Measurements from ENCODE around the gene PARL. TPM values are rescaled to one million over a fixed set of nuclear protein-coding genes. Genes with fewer than 3 reads are reported as not detected.

Gene PARL
- total RNA-seq, 1 donor from 2014 or later = 93.7 TPM

DNA sequence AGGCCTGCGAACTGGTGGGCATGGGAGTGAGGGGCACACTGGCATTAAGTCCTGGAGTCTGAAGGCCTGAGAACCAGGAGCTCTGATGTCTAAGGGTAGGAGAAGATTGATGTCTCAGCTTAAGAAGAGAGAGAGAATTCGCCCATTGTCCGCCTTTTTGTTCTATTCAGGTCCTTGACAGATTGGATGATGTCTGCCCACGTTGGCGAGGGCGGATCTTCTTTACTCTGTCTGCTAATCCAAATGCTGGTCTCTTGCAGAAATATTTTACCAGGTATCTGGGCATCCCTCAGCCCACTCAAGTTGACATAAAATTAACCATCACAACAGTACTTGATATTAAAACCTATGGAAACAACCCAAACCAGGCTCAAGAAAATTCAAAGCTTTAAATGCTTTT is 103.4 kb downstream of the PARL start:
- Mint-ChIP-seq H3K36me3 (ENCODE audit: low read depth) (peaks cover 50% of the 10 kb centered on the region), H3K27me3 (ENCODE audit: insufficient read depth) (no peaks in the 10 kb centered on the region), H3K4me1 (ENCODE audit: low read depth) (peaks cover 11% of the 10 kb centered on the region), H3K27ac (no peak overlapping the region), H3K9me3 (no peaks in the 10 kb centered on the region), H3K4me3 (no peak overlapping the region)
- DNase-seq (ENCODE audit: low spot score) = no peak
- intact Hi-C loops (cut with micrococcal nuclease) = no loop called here

DNA sequence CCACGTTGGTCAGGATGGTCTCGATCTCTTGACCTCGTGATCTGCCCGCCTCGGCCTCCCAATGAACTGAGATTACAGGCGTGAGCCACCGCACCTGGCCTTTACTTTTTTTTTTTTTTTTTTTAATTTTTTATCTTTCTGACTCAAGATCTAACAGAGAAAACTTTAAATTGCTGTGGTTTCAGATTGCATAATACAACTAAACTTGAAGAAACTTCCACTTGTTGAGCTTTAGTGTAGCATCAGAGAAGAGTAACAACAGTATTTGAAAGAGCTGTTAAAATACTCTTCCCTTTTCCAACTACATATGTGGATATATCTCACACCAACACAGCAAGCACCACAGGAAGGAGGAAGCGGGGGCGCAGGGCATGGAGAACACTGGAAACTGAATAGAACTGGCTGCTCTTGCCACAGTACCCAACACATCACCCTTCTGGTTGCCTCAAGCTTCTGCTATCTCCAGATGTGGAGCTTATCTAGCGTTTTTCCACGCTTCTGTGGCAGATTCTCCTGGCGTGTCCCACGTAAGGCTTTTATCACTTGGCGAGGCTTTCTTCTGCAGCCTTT is 104.7 kb downstream of the PARL start:
- no peaks in the 10 kb centered on the region for H3K27me3 Mint-ChIP-seq (ENCODE audit: insufficient read depth)
- intact Hi-C loops (cut with micrococcal nuclease) = no loop called here
- no peak for DNase-seq (ENCODE audit: low spot score)
- no peak overlapping the region for H3K4me3 Mint-ChIP-seq
- peaks cover 51% of the 10 kb centered on the region for H3K36me3 Mint-ChIP-seq (ENCODE audit: low read depth)
- H3K4me1 Mint-ChIP-seq (ENCODE audit: low read depth) = peaks cover 11% of the 10 kb centered on the region
- H3K9me3 Mint-ChIP-seq = no peaks in the 10 kb centered on the region
- no peak overlapping the region for H3K27ac Mint-ChIP-seq

Other genes starting within 250 kb of the PARL start
- 8.2 and 8.7 TPM in 2 replicates for gene KLHL24, start 249.3 kb downstream of the PARL start, total RNA-seq
- gene YEATS2, start 187.1 kb downstream of the PARL start, total RNA-seq = 54.2 and 57.4 TPM in 2 replicates
- gene MAP6D1, start 59.3 kb downstream of the PARL start, total RNA-seq = 2.1 and 2.2 TPM in 2 replicates
- gene ABCC5, start 133.0 kb upstream of the PARL start, total RNA-seq = 18.0 and 18.7 TPM in 2 replicates
- not detected in 2 replicates for gene HTR3D, start 146.9 kb upstream of the PARL start, total RNA-seq
- not detected in 2 replicates for gene HTR3C, start 168.2 kb upstream of the PARL start, total RNA-seq
- gene HTR3E, start 212.2 kb upstream of the PARL start, total RNA-seq = not detected in 2 replicates